Jurkat, Clone E6-1 (cell line): ENCODE data around the gene ARL16. TPM values are rescaled to one million over a fixed set of nuclear protein-coding genes. Genes with fewer than 3 reads are reported as not detected.

Experiments used
- DNase-seq: peaks from one replicate; pipeline ENCODE4 v3.0.0-alpha.2; 2011; ENCODE audit warnings: low read depth, low spot score
- H3K4me3 ChIP-seq: 2 replicates; pipeline ENCODE4 v1.5.1; 2011; ENCODE audit warnings: mild to moderate bottlenecking, low read length, control low read depth, moderate library complexity
- polyA plus RNA-seq: library from polyadenylated mRNA; unstranded; fragments of >200 nt; gene quantifications from one replicate; pipeline ENCODE4 v1.2.1, GENCODE V29; 2012; ENCODE audit warnings: missing spikeins; ENCODE audit not compliant: insufficient read length, insufficient read depth

Gene ARL16, protein sequence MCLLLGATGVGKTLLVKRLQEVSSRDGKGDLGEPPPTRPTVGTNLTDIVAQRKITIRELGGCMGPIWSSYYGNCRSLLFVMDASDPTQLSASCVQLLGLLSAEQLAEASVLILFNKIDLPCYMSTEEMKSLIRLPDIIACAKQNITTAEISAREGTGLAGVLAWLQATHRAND
- polyA plus RNA-seq = 38.6 TPM

DNA sequence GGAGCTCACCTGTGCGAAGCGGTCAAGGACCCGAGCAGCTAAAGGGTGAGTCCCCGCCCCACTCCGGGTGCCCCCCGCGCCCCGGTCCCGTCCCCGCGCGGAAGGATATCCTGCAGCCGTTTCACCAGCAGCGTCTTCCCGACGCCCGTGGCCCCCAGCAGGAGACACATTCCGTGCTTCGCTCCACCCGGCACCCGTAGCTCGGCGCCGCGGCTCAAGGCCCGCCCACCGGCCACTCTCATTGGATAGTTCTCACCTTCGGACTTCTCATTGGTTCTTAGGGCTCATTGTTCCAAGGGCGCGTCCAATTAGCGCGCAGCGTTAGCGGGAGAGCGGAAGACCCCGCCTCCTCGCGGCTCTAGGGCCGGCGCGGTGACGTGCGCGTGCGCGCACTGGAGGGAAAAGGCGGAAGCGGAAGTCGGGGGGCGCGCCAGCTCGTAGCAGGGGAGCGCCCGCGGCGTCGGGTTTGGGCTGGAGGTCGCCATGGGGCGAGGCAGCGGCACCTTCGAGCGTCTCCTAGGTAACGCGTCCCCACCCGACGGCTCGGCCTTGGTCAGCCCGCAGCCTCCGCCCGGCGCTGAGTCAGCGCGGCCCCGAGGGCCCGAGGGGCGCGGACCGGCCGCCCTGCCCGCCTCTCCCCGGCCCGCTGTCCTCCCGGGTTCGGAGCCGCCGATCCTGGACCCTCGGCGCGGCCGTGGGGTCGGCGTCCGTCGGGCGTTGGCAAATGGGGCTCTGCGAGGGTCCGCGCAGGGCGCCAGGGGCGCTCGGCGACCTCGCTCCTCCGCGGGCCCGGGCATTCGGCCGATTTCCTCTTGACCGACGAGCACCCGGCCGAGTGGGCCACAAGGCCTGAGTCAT lies at the start of gene ARL16, which contains the start of gene HGS:
Gene ARL16 (minus strand): TSS at position 214 of the 858 bp plus-strand sequence. CDS start 44 bp downstream, at position 170.
Gene HGS (plus strand): TSS at position 428 of the 858 bp plus-strand sequence. CDS start 56 bp downstream, at position 484.
- DNase-seq = peak; percentile 98
- peak within 1 kb of the TSS; percentile 94 for H3K4me3 ChIP-seq

DNA sequence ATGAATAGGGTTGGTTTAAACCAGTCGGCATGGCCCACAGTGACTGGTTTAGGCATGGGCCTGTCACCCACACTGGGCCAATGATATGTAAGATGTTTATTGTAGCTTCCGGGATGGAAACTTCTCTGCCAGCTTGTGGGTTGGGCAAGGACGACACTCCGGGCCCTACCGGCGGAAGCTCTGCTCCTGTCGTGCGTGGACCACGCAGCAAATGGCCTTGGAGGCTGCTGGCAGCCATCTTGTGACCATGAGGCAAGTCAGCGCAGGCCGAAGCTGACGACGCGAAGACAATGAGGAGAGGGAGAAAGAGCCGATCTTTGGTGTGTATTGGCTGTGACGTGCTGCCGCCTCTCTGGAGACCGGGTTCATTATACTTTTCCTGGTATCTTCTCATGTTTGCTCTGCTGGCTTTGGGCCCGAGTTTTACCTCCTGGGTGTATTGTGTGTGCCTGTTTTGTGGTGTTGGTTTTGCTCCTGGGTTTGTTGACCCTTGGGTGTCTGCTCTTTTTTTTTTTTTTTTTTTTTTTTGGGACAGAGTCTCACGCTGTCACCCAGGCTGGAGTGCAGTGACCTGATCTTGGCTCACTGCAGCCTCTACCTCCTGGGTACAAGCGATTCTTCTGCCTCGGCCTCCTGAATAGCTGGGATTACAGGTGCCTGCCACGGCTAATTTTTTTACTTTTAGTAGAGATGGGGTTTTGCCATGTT lies 43.9 kb upstream of the ARL16 start:
- H3K4me3 ChIP-seq = no peak overlapping the region
- no peak for DNase-seq

DNA sequence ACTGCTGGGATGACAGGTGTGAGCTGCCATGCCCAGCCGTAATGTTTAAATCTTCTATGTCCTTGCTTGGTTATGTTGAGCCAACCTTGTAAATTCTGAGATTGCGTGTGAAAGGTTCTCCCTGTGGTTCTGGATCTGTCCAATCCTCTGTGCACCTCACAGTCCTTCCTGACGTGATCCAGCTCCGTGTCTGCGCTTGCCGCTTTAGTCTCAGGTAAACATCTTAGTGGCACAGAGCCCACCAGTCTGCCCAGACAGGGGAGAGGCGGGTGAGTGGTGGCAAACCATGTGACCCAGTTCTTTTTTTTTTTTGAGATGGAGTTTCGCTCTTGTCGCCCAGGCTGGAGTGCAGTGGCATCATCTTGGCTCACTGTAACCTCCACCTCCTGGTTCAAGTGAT lies 42.4 kb upstream of the ARL16 start:
- no peak for DNase-seq
- H3K4me3 ChIP-seq = no peak overlapping the region

DNA sequence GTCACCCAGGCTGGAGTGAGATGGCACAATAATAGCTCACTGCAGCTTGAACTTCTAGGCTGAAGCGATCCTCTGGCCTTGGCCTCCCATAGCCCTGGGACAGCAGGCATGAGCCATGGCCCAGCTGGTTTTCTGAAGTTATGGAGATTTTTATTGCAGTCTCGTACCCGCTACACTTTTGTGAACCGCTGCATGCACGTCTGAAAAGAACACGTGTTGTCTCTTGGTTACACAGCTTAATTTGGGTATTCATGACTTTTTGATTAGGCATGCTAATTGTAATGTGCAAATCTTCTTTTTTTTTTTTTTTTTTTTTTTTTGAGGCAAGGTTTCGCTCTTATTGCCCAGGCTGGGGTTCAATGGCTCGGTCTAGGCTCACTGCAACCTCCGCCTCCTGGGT lies 41.8 kb upstream of the ARL16 start:
- no peak for DNase-seq
- no peak overlapping the region for H3K4me3 ChIP-seq

DNA sequence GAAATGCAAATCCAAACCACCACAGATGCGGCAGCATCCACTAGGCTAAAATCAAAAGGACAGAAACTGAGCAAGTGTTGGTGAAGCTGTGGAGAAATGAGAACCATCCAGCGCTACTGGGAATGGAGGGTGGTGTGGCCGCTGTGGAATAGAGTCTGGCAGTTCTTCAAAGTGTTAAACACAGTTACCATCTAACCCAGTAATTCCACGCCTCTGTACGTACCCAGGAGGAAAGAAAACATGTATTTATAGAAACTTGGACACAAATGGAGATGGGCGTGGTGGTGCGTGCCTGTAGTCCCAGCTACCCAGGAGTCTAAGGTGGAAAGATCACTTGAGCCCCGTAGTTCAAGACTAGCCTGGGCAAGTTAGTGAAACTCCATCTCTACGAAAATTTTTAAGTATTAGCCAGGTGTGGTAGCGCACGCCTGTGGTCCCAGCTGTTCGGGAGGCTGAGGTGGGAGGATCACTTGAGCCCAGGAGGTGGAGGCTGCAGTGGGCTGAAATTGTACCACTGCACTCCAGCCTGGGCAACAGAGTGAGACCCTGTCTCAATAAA lies 40.1 kb upstream of the ARL16 start:
- H3K4me3 ChIP-seq = no peak overlapping the region
- DNase-seq = no peak

DNA sequence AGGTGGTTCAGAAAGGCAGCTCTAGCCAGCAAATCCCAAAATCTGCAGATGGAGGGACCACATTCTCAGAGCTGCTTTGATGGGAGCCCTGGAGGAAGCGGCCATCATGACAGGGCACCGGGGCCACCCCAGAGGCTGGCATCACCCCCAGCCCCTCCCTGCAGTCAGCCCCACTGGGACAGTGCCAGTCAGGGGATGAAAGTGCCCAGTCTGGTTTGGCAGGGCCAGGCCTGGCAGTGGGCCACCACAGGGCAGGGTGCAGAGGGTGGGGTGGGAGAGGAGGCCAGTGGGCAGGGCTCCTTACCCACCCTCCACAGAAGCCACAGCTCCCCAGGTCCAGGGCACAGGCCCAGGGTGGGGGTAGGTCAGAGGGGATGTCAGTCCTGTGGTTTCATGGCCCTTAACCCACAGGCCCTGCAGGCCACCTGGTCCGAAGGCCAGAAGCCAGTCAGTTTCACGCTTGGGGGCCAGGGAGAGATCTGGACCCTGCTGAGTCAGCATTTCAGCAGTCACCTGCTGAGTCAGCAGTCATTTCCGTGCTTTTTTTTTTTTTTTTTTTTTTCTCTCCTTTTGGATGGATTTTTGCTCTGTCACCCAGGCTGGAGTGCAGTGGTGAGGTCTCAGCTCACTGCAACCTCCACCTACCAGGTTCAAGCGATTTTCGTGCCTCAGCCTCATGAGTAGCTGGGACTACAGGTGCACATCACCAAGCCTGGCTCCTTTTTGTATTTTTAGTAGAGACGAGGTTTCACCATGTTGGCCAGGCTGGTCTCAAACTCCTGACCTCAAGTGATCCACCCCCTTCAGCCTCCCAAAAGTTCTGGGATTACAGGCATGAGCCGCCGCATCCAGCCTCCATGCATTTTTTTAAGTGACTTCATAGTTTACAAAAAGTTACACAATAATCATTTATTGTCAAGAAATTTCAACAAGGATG lies 38.9 kb upstream of the ARL16 start:
- H3K4me3 ChIP-seq = no peak overlapping the region
- DNase-seq = no peak

DNA sequence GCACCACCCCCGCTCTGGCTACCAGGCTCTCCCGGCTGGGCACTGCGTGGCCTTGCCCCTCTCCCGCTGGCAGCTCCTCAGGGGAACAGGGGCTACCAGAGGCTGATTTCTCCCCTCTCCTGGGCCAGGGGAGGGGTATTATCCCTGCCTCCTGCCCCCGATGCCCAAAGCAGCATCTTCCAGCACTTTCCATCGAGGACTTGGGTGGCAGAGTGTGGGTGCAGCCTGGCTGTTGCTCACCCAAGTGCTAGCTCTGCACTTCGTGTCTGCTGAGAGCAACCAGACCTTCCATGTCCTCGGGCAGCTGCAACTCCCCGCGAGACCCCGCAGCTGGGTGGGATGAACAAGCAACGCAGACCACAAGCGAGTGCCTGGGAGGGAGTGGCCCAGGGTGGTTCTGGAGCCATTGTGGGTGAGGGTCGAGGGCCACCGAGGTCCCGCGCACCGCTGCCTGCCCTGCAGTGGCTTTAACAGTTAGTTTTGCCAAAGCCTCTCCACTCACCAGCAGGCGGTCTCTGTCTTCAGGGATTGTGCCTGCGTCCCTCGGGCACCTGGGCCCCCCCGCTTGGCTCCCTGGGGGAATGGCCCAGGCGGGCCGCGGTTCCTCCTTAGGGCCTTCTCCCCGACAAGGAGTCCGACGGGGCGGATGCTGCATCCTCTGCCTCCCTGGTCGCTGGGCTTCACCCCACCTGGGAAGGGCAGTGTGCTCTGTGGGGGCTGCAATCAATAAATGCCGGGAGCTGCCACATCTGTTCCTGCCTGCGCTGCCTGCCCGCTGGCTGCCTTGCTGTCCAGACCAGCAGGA lies 36.9 kb upstream of the ARL16 start:
- no peak overlapping the region for H3K4me3 ChIP-seq
- DNase-seq = no peak

DNA sequence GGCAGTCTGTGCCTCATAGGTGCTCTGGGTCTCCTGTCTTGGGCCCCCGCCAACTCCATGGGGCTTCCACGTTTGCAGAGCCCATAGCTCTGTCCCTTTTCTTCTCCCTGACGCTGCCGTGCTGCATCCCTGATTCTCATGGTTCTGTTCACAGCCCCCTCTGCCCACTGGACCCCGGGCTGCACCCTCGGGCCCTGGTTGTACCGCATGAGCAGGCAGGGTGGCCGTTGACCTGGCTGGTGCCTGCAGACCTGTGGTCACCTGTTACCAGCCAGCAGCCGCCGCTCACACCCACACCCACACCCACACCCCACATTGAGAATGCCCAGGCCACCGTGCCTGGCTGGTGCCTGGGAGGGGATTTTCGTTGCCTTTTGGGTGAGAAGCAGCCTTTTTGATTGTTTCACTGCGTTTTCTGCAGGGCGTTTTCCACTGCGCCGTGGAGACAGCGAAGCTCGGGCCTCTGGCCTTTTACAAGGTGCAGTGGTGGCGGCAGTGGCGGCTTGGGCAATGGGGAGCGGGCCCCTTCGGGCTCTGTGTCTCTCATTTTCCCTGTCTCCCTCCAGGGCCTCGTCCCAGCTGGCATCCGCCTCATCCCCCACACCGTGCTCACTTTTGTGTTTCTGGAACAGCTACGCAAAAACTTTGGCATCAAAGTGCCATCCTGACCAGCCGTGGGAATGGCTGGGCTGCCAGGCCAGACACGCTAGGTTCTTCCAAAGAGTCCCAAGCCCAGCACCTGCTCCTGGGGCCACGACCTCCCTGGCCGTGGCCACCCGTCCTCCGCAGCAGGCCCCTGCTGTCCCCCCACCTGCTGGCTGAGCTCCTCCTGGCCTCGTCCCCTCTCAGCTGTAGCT lies 36.0 kb upstream of the ARL16 start:
- DNase-seq = no peak
- no peak overlapping the region for H3K4me3 ChIP-seq

DNA sequence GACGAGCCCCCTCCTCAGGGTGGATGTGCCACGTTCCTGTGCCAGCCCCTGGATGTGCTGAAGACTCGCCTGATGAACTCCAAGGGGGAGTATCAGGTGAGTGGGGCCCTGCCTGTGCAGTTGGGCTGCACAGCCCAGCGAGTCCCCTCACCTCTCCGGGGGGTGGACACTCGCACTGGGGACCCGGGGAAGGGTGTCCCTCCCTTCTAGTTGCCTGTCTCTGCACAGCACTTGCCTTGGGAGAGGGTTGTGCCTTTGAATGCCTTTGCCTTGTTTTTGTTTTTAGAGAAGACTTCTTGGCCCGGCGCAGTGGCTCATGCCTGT lies 34.1 kb upstream of the ARL16 start:
- no peak overlapping the region for H3K4me3 ChIP-seq
- no peak for DNase-seq

DNA sequence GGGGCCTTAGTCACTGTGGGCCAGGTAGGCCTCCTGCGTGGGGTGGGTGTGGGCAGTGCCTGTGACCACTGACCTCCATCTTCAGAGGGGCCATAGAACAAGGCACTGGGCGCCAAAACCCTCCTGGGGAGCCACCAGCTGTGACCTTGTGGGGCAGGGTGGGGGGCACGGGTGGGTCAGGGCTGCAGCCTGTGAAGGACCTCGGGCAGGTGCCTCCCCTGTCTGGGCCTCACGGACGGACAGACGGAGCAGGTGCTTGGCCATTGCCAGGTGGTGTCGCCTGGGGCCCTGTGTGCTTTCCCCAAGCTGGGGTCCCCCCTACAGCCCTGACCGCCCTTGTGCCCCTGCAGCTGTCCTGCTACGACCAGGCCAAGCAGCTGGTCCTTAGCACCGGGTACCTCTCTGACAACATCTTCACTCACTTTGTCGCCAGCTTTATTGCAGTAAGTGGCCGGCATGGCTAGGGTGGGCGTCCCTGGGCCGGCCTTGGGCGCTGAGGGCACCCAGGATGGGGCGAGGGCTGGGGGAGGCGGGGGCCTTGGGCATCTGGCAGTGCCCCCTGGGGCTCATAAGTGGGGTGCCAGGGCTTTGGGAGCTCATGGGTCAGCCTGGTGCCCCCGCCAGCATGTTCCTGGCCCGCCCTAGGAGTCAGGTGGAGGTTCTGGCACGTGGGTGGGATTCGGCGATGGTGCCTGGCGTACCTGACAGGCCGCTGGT lies 33.6 kb upstream of the ARL16 start:
- no peak overlapping the region for H3K4me3 ChIP-seq
- no peak for DNase-seq

DNA sequence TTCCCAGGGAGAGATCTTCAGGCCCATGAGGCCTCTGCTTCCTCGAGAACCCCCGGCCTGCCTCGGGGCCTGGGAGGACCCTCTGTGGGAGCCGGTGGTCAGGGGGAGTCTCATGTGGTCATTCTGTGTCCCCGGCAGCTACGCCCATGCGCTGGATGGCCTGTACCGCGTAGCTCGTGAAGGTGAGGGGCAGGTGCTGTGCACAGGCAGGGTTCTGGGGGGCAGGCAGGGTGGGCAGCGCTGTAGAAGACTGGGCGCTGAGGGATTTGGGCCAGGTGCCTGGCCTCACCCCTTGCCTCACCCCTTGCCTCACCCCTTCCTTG lies 33.0 kb upstream of the ARL16 start:
- DNase-seq = no peak
- H3K4me3 ChIP-seq = no peak overlapping the region

DNA sequence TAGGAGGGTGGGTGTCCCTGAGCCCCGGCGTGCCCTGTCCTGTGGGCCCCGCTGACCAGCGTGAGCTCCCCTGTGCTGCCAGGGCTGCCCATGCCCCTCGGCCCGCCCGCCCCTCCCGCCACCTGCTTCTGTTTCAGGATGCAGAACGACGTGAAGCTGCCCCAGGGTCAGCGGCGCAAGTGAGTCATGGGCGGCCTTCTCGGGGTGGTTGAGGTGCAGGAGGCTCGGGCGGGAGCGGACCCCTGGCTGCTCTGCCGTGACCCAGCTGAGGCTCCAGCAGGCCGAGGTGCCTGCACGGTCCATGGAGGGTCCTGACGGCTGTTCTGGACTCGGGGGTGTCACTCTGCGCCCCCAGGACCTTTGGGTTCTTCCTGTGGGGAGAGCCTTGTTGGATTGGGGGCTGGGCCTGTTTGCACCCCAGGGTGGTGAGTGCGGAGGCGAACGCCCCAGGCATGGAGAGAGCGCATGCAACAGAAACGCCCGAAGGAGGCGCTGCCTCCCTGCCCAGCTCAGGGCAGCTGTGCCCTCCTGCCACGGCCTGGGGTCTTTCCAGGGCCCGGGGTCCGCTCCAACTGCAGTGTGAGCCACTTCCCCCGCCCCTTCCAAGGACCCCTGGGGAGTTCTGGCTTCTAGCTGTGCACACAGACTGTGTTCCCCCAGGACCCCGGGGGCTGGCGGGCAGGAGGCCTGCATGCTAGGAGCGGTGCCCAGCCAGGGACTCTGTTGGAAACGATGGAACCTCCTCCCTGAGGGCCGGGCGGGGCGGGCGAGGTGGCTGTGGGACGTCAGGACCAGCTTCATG lies 32.5 kb upstream of the ARL16 start:
- no peak overlapping the region for H3K4me3 ChIP-seq
- DNase-seq = no peak

DNA sequence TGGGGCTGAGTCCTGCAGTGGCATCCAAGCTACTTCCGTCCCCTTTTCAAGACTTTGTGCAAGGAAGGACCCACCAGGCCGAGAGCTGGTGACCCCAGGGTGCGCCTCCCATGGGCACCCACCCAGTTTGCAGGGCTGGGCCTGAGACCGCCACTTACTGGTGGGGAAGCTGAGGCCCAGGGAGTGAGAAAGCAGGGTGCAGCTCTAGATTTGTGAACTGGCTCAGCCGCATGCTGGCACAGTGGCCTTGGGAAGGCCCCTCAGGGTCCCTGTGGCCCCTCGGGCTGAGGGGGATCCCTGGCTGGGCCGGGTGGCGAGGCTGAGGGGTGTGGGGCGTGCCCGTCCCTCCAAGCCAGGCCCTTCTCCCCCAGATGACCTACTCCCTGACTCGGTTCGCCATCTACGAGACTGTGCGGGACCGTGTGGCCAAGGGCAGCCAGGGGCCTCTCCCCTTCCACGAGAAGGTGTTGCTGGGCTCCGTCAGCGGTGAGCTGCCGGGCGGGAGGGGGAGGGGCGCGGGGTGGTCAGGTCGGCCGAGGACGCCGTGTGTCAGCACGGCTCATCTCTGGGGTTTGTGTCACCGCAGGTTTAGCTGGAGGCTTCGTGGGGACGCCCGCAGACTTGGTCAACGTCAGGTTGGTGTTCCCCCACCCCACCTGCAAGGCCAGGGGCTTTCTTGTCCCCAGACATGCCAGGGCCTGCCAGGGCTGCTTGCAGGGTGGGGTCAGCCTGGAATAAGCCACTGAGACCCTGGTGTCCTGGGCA lies 31.7 kb upstream of the ARL16 start:
- H3K4me3 ChIP-seq = no peak overlapping the region

DNA sequence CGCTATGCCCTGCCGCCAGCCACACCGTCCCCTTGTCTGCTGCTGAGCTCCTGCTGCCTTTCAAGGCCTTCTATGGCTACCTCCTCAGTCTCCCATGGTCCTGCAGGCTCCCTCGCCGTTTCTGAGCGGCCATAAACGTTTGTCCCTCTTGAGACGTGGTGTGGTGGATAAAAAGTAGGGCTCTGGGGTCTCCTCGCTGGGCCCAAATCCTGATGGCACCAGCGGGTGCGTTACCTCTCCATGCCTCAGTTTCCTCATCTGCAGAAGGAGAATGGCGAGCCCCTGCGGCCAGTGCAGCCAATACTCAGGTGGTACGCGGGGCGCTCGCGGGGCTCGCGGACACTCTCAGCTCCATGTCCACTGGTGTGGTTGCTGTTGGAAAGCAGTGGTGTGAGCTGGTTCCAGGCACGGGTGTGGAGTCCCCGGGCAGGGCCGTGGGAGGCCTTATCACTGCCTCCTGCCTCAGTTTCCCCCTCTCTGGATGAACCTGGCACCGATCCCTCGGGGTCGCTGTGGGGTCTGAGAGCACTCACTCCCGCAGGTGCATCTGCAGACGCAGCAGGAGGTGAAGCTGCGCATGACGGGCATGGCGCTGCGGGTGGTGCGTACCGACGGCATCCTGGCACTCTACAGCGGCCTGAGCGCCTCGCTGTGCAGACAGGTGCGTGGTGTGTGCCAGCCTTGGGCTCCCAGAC lies 31.0 kb upstream of the ARL16 start:
- H3K4me3 ChIP-seq = no peak overlapping the region
- DNase-seq = no peak

More for the DNA sequence above, 31.7 kb upstream of the ARL16 start:
- no peak for DNase-seq
